Chondrocyte (in vitro differentiated cells): Measurements from ENCODE around the gene BTBD3. TPM values are rescaled to one million over a fixed set of nuclear protein-coding genes. Genes with fewer than 3 reads are reported as not detected.

ENCODE experiments used
- DNase-seq: peaks from one replicate; pipeline ENCODE4 v3.0.0; 2021; ENCODE audit warnings: mixed read lengths, low spot score
- H3K27ac Mint-ChIP-seq: one replicate; pipeline ENCODE4 v1.8.0; 2021; ENCODE audit warnings: mild to moderate bottlenecking, moderate library complexity, mixed read lengths; ENCODE audit not compliant: unreplicated experiment
- H3K27me3 Mint-ChIP-seq: 2 replicates; pipeline ENCODE4 v1.8.0; 2021; ENCODE audit warnings: low read depth, mixed read lengths
- H3K36me3 Mint-ChIP-seq: 2 replicates; pipeline ENCODE4 v1.8.0; 2021; ENCODE audit warnings: low read depth, mixed read lengths
- H3K4me1 Mint-ChIP-seq: 2 replicates; pipeline ENCODE4 v1.8.0; 2021; ENCODE audit warnings: low read depth, mild to moderate bottlenecking, mixed read lengths
- H3K4me3 Mint-ChIP-seq: one replicate; pipeline ENCODE4 v1.8.0; 2021; ENCODE audit warnings: mild to moderate bottlenecking, moderate library complexity, mixed read lengths; ENCODE audit not compliant: unreplicated experiment
- H3K9me3 Mint-ChIP-seq: 2 replicates; pipeline ENCODE4 v1.8.0; 2021; ENCODE audit warnings: low read depth, mixed read lengths
- total RNA-seq: library from RNA; stranded (reverse); gene quantifications from 3 replicates; pipeline ENCODE4 v1.2.1, GENCODE V29; 2021
- TF ChIP-seq, protein P1 (sequence below): fragments of 200-600 bp; sonication (generic); IDR thresholded peaks from 2 replicates; pipeline ENCODE4 v1.5.0; 2021; ENCODE audit warnings: antibody characterized with exemption, mild to moderate bottlenecking, moderate library complexity

BTBD3 gene
- total RNA-seq, 1 donor from 2014 or later, result 21.6 TPM

DNA sequence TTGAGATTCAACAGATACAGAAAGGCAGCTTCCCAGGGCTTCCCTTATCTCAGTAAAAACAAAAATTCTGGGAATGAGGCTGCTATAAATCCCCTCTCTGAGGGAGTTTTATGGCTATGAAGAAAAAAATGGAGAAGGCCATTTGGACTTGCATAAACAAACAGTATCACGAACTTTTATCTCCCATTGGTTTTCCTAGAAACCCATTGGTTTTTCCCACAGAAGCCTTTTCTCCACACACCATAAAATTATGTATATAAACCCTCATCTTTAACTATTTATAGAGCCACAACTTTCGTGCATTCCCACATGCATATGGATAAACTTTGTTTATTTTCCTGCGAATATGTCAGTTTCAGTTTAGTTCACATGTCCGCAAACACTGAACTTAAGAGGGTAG is 36.2 kb upstream of the BTBD3 start:
- H3K9me3 Mint-ChIP-seq, result no peaks in the 10 kb centered on the region
- no peak overlapping the region for H3K27ac Mint-ChIP-seq

DNA sequence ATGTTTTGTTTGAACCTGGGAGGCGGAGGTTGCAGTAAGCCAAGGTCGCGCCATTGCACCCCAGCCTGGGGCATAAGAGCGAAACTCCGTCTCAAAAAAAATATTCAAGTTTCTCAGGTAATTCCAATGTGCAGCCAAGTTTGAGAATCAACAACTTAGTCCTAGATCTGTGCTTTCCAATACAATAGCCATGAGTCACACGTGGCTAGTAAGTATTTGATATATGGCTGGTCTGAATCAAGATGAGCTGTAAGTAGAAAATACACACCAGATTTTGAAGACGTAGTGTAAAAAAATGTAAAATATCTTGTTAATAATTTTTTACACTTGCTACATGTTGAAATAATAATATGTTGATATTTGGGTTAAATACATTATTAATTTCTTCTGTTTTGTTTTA is 35.0 kb upstream of the BTBD3 start:
- Mint-ChIP-seq H3K4me1 (no peaks in the 10 kb centered on the region), H3K27me3 (no peaks in the 10 kb centered on the region), H3K9me3 (no peaks in the 10 kb centered on the region), H3K27ac (no peak overlapping the region), H3K4me3 (no peak overlapping the region), H3K36me3 (no peaks in the 10 kb centered on the region)
- TF ChIP-seq, protein P1, sequence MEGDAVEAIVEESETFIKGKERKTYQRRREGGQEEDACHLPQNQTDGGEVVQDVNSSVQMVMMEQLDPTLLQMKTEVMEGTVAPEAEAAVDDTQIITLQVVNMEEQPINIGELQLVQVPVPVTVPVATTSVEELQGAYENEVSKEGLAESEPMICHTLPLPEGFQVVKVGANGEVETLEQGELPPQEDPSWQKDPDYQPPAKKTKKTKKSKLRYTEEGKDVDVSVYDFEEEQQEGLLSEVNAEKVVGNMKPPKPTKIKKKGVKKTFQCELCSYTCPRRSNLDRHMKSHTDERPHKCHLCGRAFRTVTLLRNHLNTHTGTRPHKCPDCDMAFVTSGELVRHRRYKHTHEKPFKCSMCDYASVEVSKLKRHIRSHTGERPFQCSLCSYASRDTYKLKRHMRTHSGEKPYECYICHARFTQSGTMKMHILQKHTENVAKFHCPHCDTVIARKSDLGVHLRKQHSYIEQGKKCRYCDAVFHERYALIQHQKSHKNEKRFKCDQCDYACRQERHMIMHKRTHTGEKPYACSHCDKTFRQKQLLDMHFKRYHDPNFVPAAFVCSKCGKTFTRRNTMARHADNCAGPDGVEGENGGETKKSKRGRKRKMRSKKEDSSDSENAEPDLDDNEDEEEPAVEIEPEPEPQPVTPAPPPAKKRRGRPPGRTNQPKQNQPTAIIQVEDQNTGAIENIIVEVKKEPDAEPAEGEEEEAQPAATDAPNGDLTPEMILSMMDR, result no peak
- DNase-seq, result no peak

More for the DNA sequence above, 36.2 kb upstream of the BTBD3 start:
- Mint-ChIP-seq H3K4me3 (no peak overlapping the region), H3K36me3 (no peaks in the 10 kb centered on the region), H3K4me1 (no peaks in the 10 kb centered on the region), H3K27me3 (no peaks in the 10 kb centered on the region)
- TF ChIP-seq, protein P1, result no peak
- no peak for DNase-seq

DNA sequence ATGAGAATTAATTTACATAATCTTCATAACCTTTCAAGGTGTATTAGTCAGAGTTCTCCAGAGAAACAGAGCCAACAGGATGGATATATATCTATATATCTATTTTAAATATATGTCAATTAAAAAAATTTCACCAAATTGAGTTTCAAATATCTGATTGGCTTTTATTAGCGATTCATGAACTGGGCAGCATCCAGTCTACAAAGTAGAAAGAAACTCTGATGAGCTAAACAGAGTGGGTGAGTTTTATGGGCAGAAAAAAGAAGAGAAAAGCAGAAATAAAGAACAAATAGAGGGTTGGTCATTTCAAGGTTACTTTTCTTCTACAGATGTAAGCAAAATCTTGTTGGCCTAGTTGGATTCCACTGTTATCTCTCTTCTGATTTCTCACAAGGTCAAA is 29.0 kb upstream of the BTBD3 start:
- Mint-ChIP-seq H3K4me1 (peaks cover 18% of the 10 kb centered on the region), H3K4me3 (no peak overlapping the region), H3K36me3 (no peaks in the 10 kb centered on the region), H3K27me3 (no peaks in the 10 kb centered on the region), H3K9me3 (no peaks in the 10 kb centered on the region), H3K27ac (no peak overlapping the region)
- TF ChIP-seq, protein P1, result no peak
- no peak for DNase-seq

DNA sequence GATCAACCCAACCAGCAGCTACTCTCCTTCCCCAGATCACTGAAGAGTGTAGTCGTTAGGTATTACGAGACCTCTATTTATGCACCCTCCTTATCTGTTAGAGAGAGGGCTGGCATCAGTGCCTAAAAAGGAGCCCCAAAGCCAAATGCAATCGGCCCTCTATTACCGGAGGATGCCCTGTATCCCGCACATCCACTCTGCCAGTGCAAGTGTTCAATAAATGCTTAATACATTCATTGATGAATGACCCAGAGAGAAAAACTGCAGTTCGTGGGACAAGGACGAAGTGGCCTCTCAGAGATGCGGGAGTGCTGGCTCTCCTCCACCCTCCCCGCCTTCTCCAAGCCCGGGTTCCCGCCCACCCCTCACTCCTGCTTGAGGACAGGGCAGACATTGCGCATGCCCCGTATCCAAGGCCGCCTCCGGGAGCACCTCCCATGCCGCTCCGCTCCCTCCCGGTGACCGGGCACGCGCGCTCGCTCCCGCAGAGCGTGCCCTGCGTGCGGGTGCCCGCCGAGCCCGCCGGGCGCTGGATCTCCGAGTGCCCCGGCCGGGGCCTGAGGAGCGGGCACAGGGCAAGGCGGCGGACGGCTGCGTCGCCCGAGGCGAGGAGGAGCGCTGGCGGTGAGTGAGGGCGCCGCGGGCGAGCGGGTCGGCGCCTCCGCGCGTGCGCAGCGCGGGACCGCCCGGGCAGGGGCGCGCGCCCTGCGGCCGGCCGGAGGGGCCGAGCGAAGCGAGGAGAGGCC is 27.2 kb upstream of the BTBD3 start:
- Mint-ChIP-seq H3K4me1 (peaks cover 21% of the 10 kb centered on the region), H3K9me3 (no peaks in the 10 kb centered on the region), H3K36me3 (no peaks in the 10 kb centered on the region), H3K27ac (no peak overlapping the region), H3K4me3 (peak overlapping the region; percentile 73), H3K27me3 (no peaks in the 10 kb centered on the region)
- peak; percentile 97 for DNase-seq
- TF ChIP-seq, protein P1, result no peak

DNA sequence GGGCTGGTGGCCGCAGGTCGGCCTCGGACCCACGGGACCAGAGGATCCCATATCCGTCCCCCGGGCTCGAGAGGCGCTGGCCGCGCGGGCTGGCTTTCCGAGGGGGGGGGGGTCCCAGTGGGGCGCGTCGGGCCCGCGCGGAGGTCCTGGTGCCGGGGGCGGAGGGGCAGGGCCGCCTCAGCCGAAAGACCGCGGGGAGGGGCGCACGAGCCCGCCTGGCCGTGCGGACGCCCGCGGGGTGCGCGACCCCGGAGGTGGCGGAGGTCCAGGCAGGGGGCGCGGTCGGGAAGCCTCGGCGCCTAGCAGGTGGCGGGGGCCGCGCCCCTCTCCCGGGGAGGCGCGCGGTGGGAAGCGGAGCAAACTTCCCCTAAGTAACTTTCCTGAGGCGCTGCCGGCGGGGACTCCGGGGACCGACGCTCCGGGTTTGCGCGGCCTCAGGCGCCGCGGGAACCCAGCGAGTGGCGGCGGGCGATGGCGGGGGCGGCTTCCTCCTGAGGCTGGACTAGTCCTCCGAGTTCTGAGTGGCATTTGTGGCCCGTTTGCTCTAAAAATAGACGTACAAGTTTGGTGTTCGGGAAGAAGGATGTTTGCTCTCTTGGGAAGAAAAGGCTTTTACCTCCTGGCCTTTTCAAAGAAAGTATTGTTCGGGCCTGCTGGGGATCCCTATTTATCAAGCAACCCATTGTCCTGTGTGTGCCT is 26.5 kb upstream of the BTBD3 start:
- peak overlapping the region; percentile 94 for H3K27ac Mint-ChIP-seq
- no peaks in the 10 kb centered on the region for H3K27me3 Mint-ChIP-seq
- peak; percentile 79 for DNase-seq
- TF ChIP-seq, protein P1, result no peak
- H3K4me1 Mint-ChIP-seq, result peaks cover 28% of the 10 kb centered on the region
- H3K9me3 Mint-ChIP-seq, result no peaks in the 10 kb centered on the region
- H3K4me3 Mint-ChIP-seq, result peak overlapping the region; percentile 81
- no peaks in the 10 kb centered on the region for H3K36me3 Mint-ChIP-seq
